NK-92 treated with Interleukin-12 subunit alpha and Interleukin-12 subunit beta, amount 100 ng/mL, for 24 hours (cell line): ENCODE measurements around the gene PKD2L2.
"Not testable (repeated sequence)": the region's sequence is repeated elsewhere in the genome, so short reads cannot be mapped to it uniquely, and the experiment has no call there.

Source experiments
- DNase-seq: peaks from one replicate; lab custom pipeline; 2025; lab: John Stamatoyannopoulos, UW

The PKD2L2 gene

GRCh38 chr5:137888863-137889759 is at the start of gene PKD2L2:
Gene PKD2L2, plus strand, starts transcription at chr5:137889457. Its CDS starts 35 bp downstream, at chr5:137889492.
- peak; percentile 73 for DNase-seq

- no peak for DNase-seq
Measured at GRCh38 chr5:137842296-137842695, 47.0 kb upstream of the PKD2L2 start.

GRCh38 chr5:137843676-137844299 is 45.5 kb upstream of the PKD2L2 start:
- DNase-seq, result no peak

- DNase-seq, result no peak
Measured at GRCh38 chr5:137845472-137845871, 43.8 kb upstream of the PKD2L2 start.

- no peak for DNase-seq
Measured at GRCh38 chr5:137847687-137848086, 41.6 kb upstream of the PKD2L2 start.

GRCh38 chr5:137853165-137853564 is 36.1 kb upstream of the PKD2L2 start:
- DNase-seq, result not testable (repeated sequence)

GRCh38 chr5:137856201-137856600 is 33.1 kb upstream of the PKD2L2 start:
- no peak for DNase-seq

GRCh38 chr5:137856916-137857862 is 32.1 kb upstream of the PKD2L2 start:
- DNase-seq, result no peak

GRCh38 chr5:137858223-137858916 is 30.9 kb upstream of the PKD2L2 start:
- DNase-seq, result no peak

GRCh38 chr5:137858954-137859353 is 30.3 kb upstream of the PKD2L2 start:
- no peak for DNase-seq

- DNase-seq, result no peak
Measured at GRCh38 chr5:137862251-137862650, 27.0 kb upstream of the PKD2L2 start.

- DNase-seq, result not testable (repeated sequence)
Measured at GRCh38 chr5:137863653-137864052, 25.6 kb upstream of the PKD2L2 start.

- DNase-seq, result no peak
Measured at GRCh38 chr5:137866541-137867388, 22.5 kb upstream of the PKD2L2 start.

GRCh38 chr5:137867664-137868063 is 21.6 kb upstream of the PKD2L2 start, which contains the start of gene MYOT:
Gene MYOT, plus strand, starts transcription at chr5:137867860. Its CDS starts 2,792 bp downstream, at chr5:137870652.
- no peak for DNase-seq

- no peak for DNase-seq
Measured at GRCh38 chr5:137870647-137871339, 18.5 kb upstream of the PKD2L2 start.

- DNase-seq, result no peak
Measured at GRCh38 chr5:137871571-137871970, 17.7 kb upstream of the PKD2L2 start.

- DNase-seq, result no peak
Measured at GRCh38 chr5:137872466-137872865, 16.8 kb upstream of the PKD2L2 start.

GRCh38 chr5:137876101-137876500 is 13.2 kb upstream of the PKD2L2 start:
- no peak for DNase-seq

GRCh38 chr5:137880313-137880712 is 8.9 kb upstream of the PKD2L2 start:
- no peak for DNase-seq

GRCh38 chr5:137887831-137888230 is 1.4 kb upstream of the PKD2L2 start:
- DNase-seq, result no peak
